Prostate gland (tissue), 2 donors: Measurements from ENCODE around the gene KRTAP2-3.

ENCODE experiments used
- CTCF ChIP-seq, 4 experiments: fragments of 200-600 bp in 2 of 4; fragments of 450-650 bp in 2 of 4; sonication (generic) in 2 of 4; IDR thresholded peaks; 1 replicate in 3 of 4; 2 replicates in 1 of 4; pipeline ENCODE4 v1.5.1; 2016 to 2019; ENCODE audit warnings: antibody characterized with exemption in 4 of 4, mild to moderate bottlenecking in 2 of 4, moderate library complexity in 2 of 4
- POLR2A ChIP-seq: fragments of 450-650 bp; IDR thresholded peaks from one replicate; pipeline ENCODE4 v1.6.1; 2016; ENCODE audit warnings: antibody characterized with exemption, mild to moderate bottlenecking
- POLR2AphosphoS5 ChIP-seq: sonication (generic); formaldehyde crosslinking; IDR thresholded peaks from one replicate; pipeline ENCODE4 v1.6.1; 2017; ENCODE audit warnings: antibody characterized with exemption

GRCh38 chr17:41037853-41038350 is 22.0 kb downstream of the KRTAP2-3 start:
- TF ChIP-seq CTCF (IDR thresholded peaks at IDR 0.05) = no peak
- no peak for TF ChIP-seq POLR2AphosphoS5
- TF ChIP-seq POLR2A = no peak
